ENCODE measurements around the gene ARHGAP31.

DNA sequence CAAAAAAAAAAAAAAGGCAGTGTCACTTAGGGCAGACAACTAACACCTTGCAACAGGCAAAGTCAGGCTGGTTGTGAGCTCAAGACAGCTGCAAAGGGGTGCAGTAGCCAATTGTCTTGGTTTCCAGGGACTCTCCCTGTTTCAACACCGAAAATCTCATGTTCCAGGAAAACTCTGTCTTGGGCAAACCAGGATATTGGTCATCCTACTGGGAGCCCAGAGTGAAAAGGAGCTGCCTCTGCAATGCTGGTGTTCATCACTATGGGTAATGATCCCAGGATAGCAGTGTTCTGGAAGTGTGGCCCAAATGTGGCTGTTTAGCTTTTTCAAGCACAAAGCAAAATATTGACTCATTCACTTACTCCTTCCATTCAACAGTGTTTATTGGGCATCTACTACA is 82.6 kb downstream of the ARHGAP31 start:
- no peak for TF ChIP-seq POLR2A (IDR thresholded peaks at IDR 0.05)
- TF ChIP-seq, protein P1, sequence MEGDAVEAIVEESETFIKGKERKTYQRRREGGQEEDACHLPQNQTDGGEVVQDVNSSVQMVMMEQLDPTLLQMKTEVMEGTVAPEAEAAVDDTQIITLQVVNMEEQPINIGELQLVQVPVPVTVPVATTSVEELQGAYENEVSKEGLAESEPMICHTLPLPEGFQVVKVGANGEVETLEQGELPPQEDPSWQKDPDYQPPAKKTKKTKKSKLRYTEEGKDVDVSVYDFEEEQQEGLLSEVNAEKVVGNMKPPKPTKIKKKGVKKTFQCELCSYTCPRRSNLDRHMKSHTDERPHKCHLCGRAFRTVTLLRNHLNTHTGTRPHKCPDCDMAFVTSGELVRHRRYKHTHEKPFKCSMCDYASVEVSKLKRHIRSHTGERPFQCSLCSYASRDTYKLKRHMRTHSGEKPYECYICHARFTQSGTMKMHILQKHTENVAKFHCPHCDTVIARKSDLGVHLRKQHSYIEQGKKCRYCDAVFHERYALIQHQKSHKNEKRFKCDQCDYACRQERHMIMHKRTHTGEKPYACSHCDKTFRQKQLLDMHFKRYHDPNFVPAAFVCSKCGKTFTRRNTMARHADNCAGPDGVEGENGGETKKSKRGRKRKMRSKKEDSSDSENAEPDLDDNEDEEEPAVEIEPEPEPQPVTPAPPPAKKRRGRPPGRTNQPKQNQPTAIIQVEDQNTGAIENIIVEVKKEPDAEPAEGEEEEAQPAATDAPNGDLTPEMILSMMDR (IDR thresholded peaks at IDR 0.05): no peak
